ENCODE results near the gene YRDC. TPM values are rescaled to one million over a fixed set of nuclear protein-coding genes. Genes with fewer than 3 reads are reported as not detected.

Gene YRDC, protein sequence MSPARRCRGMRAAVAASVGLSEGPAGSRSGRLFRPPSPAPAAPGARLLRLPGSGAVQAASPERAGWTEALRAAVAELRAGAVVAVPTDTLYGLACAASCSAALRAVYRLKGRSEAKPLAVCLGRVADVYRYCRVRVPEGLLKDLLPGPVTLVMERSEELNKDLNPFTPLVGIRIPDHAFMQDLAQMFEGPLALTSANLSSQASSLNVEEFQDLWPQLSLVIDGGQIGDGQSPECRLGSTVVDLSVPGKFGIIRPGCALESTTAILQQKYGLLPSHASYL
- total RNA-seq (9.0 TPM), polyA plus RNA-seq (ENCODE audit: insufficient read depth, low read depth, low replicate concordance) (11.0 TPM)
- long read RNA-seq, donor 1, transcript YRDC-201 (5 exons, 1,826 nt): major isoform, 5 of 5 reads
- long read RNA-seq, donor 1, partial matches to known transcripts: 0 of 5 reads
- long read RNA-seq, donor 1, other reads (novel, unspliced or antisense): 0 of 5 reads
- long read RNA-seq, donor 2, transcript YRDC-201 (5 exons, 1,826 nt): major isoform, 8 of 8 reads
- long read RNA-seq, donor 2, partial matches to known transcripts: 0 of 8 reads
- long read RNA-seq, donor 2, other reads (novel, unspliced or antisense): 0 of 8 reads
- long read RNA-seq, donor 3, transcript YRDC-201 (5 exons, 1,826 nt): major isoform, 7 of 7 reads
- long read RNA-seq, donor 3, partial matches to known transcripts: 0 of 7 reads
- long read RNA-seq, donor 3, other reads (novel, unspliced or antisense): 0 of 7 reads
- long read RNA-seq, donor 4, partial matches to known transcripts: 104 of 141 reads
- long read RNA-seq, donor 4, other reads (novel, unspliced or antisense): 33 of 141 reads
- long read RNA-seq, donor 5, partial matches to known transcripts: 0 of 2 reads
- long read RNA-seq, donor 5, other reads (novel, unspliced or antisense): 0 of 2 reads
- long read RNA-seq, donor 6, transcript YRDC-201 (5 exons, 1,826 nt): major isoform, 5 of 121 reads
- long read RNA-seq, donor 6, partial matches to known transcripts: 59 of 121 reads
- long read RNA-seq, donor 6, other reads (novel, unspliced or antisense): 57 of 121 reads
- long read RNA-seq, donor 7, transcript YRDC-201 (5 exons, 1,826 nt): major isoform, 12 of 15 reads
- long read RNA-seq, donor 7, partial matches to known transcripts: 3 of 15 reads
- long read RNA-seq, donor 7, other reads (novel, unspliced or antisense): 0 of 15 reads
- long read RNA-seq, donor 8, partial matches to known transcripts: 90 of 111 reads
- long read RNA-seq, donor 8, other reads (novel, unspliced or antisense): 18 of 111 reads
- long read RNA-seq, donor 9: 0 reads
- long read RNA-seq, donor 10, transcript YRDC-201 (5 exons, 1,826 nt): major isoform, 6 of 6 reads
- long read RNA-seq, donor 10, partial matches to known transcripts: 0 of 6 reads
- long read RNA-seq, donor 10, other reads (novel, unspliced or antisense): 0 of 6 reads

DNA sequence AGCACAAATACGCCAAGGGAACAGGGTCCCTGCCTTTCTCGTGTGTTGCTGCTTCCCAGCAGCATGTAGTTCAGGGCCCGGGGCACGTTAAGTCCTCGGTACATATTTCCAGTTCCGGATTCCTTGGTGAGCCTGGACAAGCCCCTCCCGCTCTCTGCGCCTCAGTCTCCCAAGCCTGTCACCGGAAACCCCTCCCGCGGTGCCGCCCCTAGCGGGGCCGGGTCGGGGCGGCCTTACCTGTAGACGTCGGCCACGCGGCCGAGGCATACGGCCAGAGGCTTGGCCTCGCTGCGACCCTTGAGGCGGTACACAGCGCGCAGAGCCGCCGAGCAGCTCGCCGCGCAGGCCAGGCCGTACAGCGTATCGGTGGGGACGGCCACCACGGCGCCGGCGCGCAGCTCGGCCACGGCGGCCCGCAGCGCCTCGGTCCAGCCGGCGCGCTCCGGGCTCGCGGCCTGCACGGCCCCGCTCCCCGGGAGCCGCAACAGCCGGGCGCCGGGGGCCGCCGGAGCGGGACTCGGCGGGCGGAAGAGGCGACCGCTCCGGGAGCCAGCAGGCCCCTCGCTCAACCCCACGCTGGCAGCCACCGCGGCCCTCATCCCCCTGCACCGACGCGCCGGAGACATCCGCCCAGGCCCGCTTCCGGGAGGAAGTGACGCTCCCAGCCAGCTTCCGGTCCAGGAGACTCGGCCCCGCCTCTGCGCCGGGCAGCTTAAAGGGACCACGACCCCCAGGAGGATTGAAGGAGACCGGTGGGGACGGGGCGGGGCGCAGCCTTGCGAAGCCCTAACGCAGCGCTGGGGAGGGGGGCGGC is at the start of gene YRDC, which contains the start of gene C1orf122:
TSS of gene YRDC (minus strand) at position 654 of the 814 bp plus-strand sequence. CDS start at position 626, 28 bp downstream.
TSS of gene C1orf122 (plus strand) at position 236 of the 814 bp plus-strand sequence. CDS start 615 bp downstream, outside the sequence.
- TF ChIP-seq, protein P1, sequence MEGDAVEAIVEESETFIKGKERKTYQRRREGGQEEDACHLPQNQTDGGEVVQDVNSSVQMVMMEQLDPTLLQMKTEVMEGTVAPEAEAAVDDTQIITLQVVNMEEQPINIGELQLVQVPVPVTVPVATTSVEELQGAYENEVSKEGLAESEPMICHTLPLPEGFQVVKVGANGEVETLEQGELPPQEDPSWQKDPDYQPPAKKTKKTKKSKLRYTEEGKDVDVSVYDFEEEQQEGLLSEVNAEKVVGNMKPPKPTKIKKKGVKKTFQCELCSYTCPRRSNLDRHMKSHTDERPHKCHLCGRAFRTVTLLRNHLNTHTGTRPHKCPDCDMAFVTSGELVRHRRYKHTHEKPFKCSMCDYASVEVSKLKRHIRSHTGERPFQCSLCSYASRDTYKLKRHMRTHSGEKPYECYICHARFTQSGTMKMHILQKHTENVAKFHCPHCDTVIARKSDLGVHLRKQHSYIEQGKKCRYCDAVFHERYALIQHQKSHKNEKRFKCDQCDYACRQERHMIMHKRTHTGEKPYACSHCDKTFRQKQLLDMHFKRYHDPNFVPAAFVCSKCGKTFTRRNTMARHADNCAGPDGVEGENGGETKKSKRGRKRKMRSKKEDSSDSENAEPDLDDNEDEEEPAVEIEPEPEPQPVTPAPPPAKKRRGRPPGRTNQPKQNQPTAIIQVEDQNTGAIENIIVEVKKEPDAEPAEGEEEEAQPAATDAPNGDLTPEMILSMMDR (IDR thresholded peaks at IDR 0.05; ENCODE audit: borderline replicate concordance, extremely low read depth, insufficient read depth): no peak
- Histone ChIP-seq H3K4me1 (ENCODE audit: control insufficient read depth in 2 of 3, insufficient read depth in 2 of 3, low read depth in 1 of 3, low read length in 3 of 3) (peaks cover 0 to 17% (median 15%) of the 10 kb centered on the region in 3 donors), H3K9me3 (ENCODE audit: control insufficient read depth in 2 of 3, insufficient read depth in 1 of 3, low read length in 3 of 3) (no peaks in the 10 kb centered on the region), H3K9ac (ENCODE audit: low read length in 3 of 3) (peak within 1 kb of the TSS; percentile 62 to 79 (median 71)), H3K27me3 (ENCODE audit: control insufficient read depth, insufficient read depth, low read length) (no peaks in the 10 kb centered on the region), H3K36me3 (ENCODE audit: control insufficient read depth in 2 of 3, insufficient read depth in 3 of 3, low read length in 3 of 3) (peaks cover 2 to 28% (median 24%) of the 10 kb centered on the region in 3 donors), H3K4me3 (ENCODE audit: low read length in 3 of 3) (peak within 1 kb of the TSS; percentile 82 to 92 (median 88)), H3K27ac (ENCODE audit: low read depth in 2 of 2, low read length in 2 of 2) (peak within 1 kb of the TSS; percentile 75 to 92)
- DNase-seq (peak; percentile 96 to 98 (median 97)), FAIRE-seq (no peak)
- intact Hi-C loops (cut with DNase I): no loop called here

DNA sequence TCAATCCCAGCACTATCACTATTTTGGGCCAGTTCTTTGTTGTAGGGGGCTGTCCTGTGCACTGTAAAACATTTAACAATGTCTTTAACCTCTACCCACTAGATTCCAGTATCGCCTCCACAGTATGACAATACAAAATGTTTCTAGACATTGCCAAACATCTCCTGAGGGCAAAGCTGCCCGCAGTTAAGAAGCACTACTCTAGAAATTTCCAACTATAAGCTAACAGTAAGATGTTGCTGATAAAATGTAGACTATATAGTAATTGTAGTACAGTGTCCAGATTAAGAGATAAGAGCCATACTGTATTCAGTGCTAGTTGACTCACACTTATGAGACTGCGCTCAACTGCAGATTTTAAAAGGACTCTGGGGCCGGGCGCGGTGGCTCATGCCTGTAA is 46.4 kb upstream of the YRDC start:
- no peak for FAIRE-seq
- intact Hi-C loops (cut with DNase I): no loop called here
- H3K4me1 ChIP-seq (ENCODE audit: control insufficient read depth in 2 of 3, insufficient read depth in 2 of 3, low read depth in 1 of 3, low read length in 3 of 3): peaks cover 0 to 12% (median 6%) of the 10 kb centered on the region in 3 donors

More for the DNA sequence above, 46.4 kb upstream of the YRDC start:
- no peak for DNase-seq
- Histone ChIP-seq H3K4me3 (ENCODE audit: low read length in 3 of 3) (no peak overlapping the region), H3K9me3 (ENCODE audit: control insufficient read depth in 2 of 3, insufficient read depth in 1 of 3, low read length in 3 of 3) (no peaks in the 10 kb centered on the region), H3K9ac (ENCODE audit: low read length in 3 of 3) (no peak overlapping the region), H3K36me3 (ENCODE audit: control insufficient read depth in 2 of 3, insufficient read depth in 3 of 3, low read length in 3 of 3) (peaks cover 3 to 16% (median 7%) of the 10 kb centered on the region in 3 donors), H3K27ac (ENCODE audit: low read depth in 2 of 2, low read length in 2 of 2) (no peak overlapping the region), H3K27me3 (ENCODE audit: control insufficient read depth, insufficient read depth, low read length) (no peaks in the 10 kb centered on the region)
- TF ChIP-seq, protein P1 (IDR thresholded peaks at IDR 0.05; ENCODE audit: borderline replicate concordance, extremely low read depth, insufficient read depth): no peak
